Left colon (tissue), 2 donors: ENCODE results near the gene EEF2. TPM values are rescaled to one million over a fixed set of nuclear protein-coding genes. Genes with fewer than 3 reads are reported as not detected.
A peak's percentile ranks its signal among the peaks of the same experiment; 100 is the strongest.

ENCODE experiments used
- ATAC-seq: fragments of 200-7000 bp; cut with Tn5 transposase; one replicate; pipeline ENCODE4 v1.9.1; 2020; ENCODE audit warnings: mild to moderate bottlenecking, moderate library complexity
- DNase-seq, 2 donors: peaks; one replicate each; pipeline ENCODE4 v3.0.0-alpha.2; 2020
- intact Hi-C, 2 donors: fragments of 100-400 bp; cut with DNase I in 1 of 2; cut with micrococcal nuclease in 1 of 2; formaldehyde crosslinking; loops; one replicate each; pipeline versions ENCODE4 v1.11.2 to v1.14.0; 2022; cut with DNase I, micrococcal nuclease
- microRNA-seq, 2 donors: library from miRNA; unstranded; fragments of <30 nt; microRNA quantifications; one replicate each; pipeline versions ENCODE4 v1.1.0 to v1.2.0, GENCODE V29; 2020
- total RNA-seq, 2 donors: library from RNA; stranded (reverse); fragmentation: NEBNext Ultra II Directional; extraction: Animal tissue kit (Norgen Biotek cat#: 25700); gene quantifications; one replicate each; pipeline ENCODE4 v1.2.1, GENCODE V29; 2021
- donor health status: DM: no; HTN: no; CAD: no.
- donor health status: DM: yes; HTN: yes; CAD: no.

Gene EEF2
- total RNA-seq, 2 donors from 2014 or later: 1,955 to 2,053 TPM

DNA sequence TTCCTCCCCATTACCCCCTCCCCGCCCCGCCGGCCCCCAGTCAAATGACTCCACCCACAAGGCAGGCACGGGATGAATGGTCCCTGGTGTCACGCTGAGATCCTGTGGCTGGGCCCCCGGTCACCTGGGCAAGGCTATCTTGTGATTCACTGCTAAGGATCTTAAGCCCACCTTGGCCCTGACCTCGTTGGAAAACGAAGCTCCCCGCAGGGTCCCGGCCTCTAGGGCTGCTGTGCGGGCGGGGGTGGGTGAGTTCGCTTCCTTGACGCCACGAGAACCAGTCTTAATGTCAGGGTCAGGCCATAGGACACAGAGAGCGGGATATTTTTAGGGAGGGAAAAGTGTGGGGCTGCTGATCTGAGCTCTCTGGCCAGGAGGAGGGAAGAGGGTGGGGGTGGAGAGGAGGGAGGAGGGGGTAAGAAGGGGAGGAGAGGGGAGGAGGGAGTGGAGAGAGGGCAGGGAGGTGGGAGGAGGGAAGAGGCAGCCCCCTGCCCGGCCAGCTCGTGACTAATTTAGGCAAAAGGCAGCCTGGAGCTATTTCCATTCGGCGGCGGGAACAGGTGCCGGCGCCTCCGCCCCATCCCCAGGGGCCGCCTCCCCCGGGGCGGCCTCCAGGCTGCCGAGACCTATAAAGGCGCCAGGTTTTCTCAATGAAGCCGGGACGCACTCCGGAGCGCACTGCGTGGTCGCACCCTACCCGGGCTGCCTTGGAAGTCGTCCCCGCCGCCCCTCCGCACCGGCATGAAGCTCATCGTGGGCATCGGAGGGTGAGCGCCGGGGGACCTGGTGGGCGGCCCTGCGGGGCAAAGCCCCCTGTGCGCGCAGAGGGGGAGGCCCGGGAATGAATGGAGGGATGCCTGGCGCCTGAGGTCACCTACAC is 52.1 kb downstream of the EEF2 start, which contains the start of gene NMRK2:
NMRK2 (plus strand) TSS at position 139 of the 880 bp plus-strand sequence; CDS start at position 742, 603 bp downstream.
- DNase-seq: no peak
- intact Hi-C loops: no loop called here
- ATAC-seq: no peak

DNA sequence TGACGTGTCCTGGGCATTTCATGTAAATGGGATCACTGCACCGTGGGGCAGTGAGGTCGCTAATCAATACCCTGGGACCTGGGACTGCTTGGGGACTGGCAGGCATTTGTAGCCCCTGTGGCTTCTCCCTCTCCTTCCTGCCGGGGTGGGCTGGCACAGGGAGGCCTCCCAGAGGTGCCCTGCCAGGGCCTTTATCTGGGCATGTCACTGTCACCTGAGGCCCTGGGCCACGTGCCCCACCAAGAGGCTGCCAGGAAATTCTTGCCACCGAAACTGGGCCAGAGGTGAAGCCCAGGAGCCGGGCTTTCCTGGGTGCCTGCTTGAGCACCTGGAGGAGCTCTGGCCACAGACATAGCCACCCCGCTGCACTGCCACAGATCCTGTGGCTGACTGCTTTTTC is 54.2 kb downstream of the EEF2 start:
- intact Hi-C loops: no loop called here
- DNase-seq (no peak), ATAC-seq (peak; percentile 51)

Small RNA genes lying within 50 kb of the gene (microRNA-seq; reads per million reads assigned to microRNA genes)
- gene MIR637: 0 reads per million in 2 donors

Other genes with a start within 250 kb of the EEF2 start
- 10 to 100 TPM; 15.4 to 17.5 TPM for gene APBA3, start 223.8 kb downstream of the EEF2 start, total RNA-seq
- 10 to 100 TPM; 64.6 to 67.7 TPM for gene MRPL54, start 222.8 kb downstream of the EEF2 start, total RNA-seq
- not detected for gene RAX2, start 213.2 kb downstream of the EEF2 start, total RNA-seq
- 1 to 10 TPM; 1.5 to 2.4 TPM for gene MATK, start 199.1 kb downstream of the EEF2 start, total RNA-seq
- not detected for gene ZFR2, start 116.4 kb downstream of the EEF2 start, total RNA-seq
- under 1 TPM; 0.06 to 0.28 TPM for gene ATCAY, start 104.8 kb downstream of the EEF2 start, total RNA-seq
- not detected for gene NMRK2, start 52.4 kb downstream of the EEF2 start, total RNA-seq
- gene DAPK3, start 14.4 kb downstream of the EEF2 start, total RNA-seq: 10 to 100 TPM; 52.2 to 74.6 TPM
- 10 to 100 TPM; 25.1 to 27.7 TPM for gene PIAS4, start 22.3 kb upstream of the EEF2 start, total RNA-seq
- 100 to 1,000 TPM; 110 to 124 TPM for gene ZBTB7A, start 81.4 kb upstream of the EEF2 start, total RNA-seq
- 100 to 1,000 TPM; 208 to 229 TPM for gene MAP2K2, start 138.7 kb upstream of the EEF2 start, total RNA-seq
- 1 to 10 TPM; 6.7 to 7.0 TPM for gene CREB3L3, start 168.2 kb upstream of the EEF2 start, total RNA-seq
- 100 to 1,000 TPM in 1 of 2 donors, 10 to 100 TPM in 1; 96.1 to 149 TPM for gene SIRT6, start 197.1 kb upstream of the EEF2 start, total RNA-seq
- gene ANKRD24, start 197.2 kb upstream of the EEF2 start, total RNA-seq: 1 to 10 TPM; 1.0 to 1.1 TPM
- gene EBI3, start 244.1 kb upstream of the EEF2 start, total RNA-seq: 1 to 10 TPM in 1 of 2 donors, under 1 TPM in 1; 0.40 to 2.6 TPM